Measurements from ENCODE around the gene ATAD3C. TPM values are rescaled to one million over a fixed set of nuclear protein-coding genes. Genes with fewer than 3 reads are reported as not detected.

The ATAD3C gene
- total and polyA plus RNA-seq, 2 of the 8 experiments (the other 6 are each of a cell fraction or from before 2014, with no cell fraction given) = 2.0 to 2.7 TPM

DNA sequence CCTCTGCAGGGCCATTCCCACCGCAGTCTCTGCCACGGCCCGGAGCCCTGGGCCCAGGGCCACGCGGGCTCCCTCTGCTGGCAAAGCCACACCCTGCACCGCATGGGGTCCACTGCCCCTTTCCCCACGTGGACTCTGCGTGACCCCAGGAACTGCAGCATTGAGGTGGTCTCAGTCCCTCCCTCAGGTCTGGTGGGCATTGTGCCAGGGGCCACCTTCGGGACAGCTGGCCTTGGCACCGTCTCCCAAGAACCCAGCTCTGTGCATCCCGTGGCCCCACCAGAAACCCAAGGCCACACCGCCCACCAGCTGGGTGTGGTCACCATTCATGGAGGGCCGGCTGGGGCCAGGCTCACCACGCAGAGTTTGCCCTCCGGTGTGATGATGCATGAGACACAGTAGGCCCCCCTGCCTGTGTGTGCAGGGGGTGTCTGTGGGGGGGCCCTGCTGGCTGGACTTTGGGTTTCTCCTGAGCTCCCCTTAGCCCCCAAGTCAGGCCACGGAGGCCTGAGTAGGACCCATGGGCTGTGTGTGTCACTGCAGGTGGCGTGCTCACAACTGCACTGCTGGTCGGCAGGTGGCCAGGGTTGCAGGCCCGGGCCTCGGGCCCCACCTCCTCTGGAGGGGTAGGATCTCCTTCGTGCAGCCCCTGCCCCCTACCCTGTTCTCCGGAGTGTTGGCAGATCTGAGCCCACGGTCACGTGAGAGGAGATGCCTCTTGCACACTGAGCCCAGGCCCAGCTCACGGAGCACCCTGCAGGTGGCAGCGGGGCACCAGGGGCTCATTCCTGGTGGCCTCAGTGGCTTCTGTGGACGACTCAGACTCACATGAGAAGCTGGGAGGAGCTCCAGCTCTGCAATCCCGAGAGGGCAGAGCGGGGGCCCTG lies 8.2 kb upstream of the ATAD3C start (continued):
- TF ChIP-seq CHD1 (IDR thresholded peaks at IDR 0.05; ENCODE audit: low read depth, low read length) (no peak), GABPA (IDR thresholded peaks at IDR 0.05; ENCODE audit: borderline replicate concordance, insufficient read depth, low read length) (peak; percentile 77; the same call in 1 of the 2 replicates), RAD21 (IDR thresholded peaks at IDR 0.05 in 1 of 2, conservative IDR thresholded peaks at IDR 0.05 in 1 of 2; ENCODE audit: low read depth in 2 of 2, low read length in 2 of 2) (peak; percentile 61 to 72), SAP30 (IDR thresholded peaks at IDR 0.05; ENCODE audit: insufficient read depth, insufficient replicate concordance, low read length) (no peak)
- TF ChIP-seq, protein P1, sequence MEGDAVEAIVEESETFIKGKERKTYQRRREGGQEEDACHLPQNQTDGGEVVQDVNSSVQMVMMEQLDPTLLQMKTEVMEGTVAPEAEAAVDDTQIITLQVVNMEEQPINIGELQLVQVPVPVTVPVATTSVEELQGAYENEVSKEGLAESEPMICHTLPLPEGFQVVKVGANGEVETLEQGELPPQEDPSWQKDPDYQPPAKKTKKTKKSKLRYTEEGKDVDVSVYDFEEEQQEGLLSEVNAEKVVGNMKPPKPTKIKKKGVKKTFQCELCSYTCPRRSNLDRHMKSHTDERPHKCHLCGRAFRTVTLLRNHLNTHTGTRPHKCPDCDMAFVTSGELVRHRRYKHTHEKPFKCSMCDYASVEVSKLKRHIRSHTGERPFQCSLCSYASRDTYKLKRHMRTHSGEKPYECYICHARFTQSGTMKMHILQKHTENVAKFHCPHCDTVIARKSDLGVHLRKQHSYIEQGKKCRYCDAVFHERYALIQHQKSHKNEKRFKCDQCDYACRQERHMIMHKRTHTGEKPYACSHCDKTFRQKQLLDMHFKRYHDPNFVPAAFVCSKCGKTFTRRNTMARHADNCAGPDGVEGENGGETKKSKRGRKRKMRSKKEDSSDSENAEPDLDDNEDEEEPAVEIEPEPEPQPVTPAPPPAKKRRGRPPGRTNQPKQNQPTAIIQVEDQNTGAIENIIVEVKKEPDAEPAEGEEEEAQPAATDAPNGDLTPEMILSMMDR (IDR thresholded peaks at IDR 0.05; ENCODE audit: control extremely low read depth in 1 of 3, insufficient read depth in 1 of 3, low read depth in 1 of 3, low read length in 3 of 3) = peak in 2 of 3 experiments; percentile 73 to 76; a peak in 3 of 4 replicates
- TF ChIP-seq, protein P2, sequence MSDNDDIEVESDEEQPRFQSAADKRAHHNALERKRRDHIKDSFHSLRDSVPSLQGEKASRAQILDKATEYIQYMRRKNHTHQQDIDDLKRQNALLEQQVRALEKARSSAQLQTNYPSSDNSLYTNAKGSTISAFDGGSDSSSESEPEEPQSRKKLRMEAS (IDR thresholded peaks at IDR 0.05) = peak; percentile 53

Data from H1 (cell line).